Right renal cortex interstitium (tissue), 3 donors: ENCODE results near the gene ACLY. TPM values are rescaled to one million over a fixed set of nuclear protein-coding genes. Genes with fewer than 3 reads are reported as not detected.

ENCODE experiments used
- DNase-seq, 3 donors: peaks; one replicate each; pipeline ENCODE4 v3.0.0-alpha.2; 2013; ENCODE audit warnings: low read depth in 3 of 3, low spot score in 2 of 3
- polyA plus RNA-seq, 3 donors: library from polyadenylated mRNA; unstranded; fragments of 120-200 nt; gene quantifications; one replicate each; pipeline ENCODE4 v1.2.1, GENCODE V29; 2013; ENCODE audit not compliant: insufficient read length in 3 of 3

The ACLY gene
- polyA plus RNA-seq, 3 donors = 80.8 to 94.8 (median 86.0) TPM

- DNase-seq = no peak
These were observed 5.0 kb downstream of the ACLY start for GRCh38 chr17:41913798-41914197.

GRCh38 chr17:41912925-41913324 lies 5.8 kb downstream of the ACLY start:
- DNase-seq = no peak

GRCh38 chr17:41910701-41911391 lies 7.9 kb downstream of the ACLY start:
- no peak for DNase-seq

- no peak for DNase-seq
These were observed 9.7 kb downstream of the ACLY start for GRCh38 chr17:41909088-41909487.

GRCh38 chr17:41907633-41908539 lies 10.9 kb downstream of the ACLY start:
- peak in 2 of 3 donors; percentile 34 to 53 for DNase-seq

GRCh38 chr17:41907185-41907556 lies 11.6 kb downstream of the ACLY start:
- DNase-seq = no peak

- DNase-seq = no peak
These were observed 12.1 kb downstream of the ACLY start for GRCh38 chr17:41906465-41907184.

GRCh38 chr17:41905172-41905571 lies 13.6 kb downstream of the ACLY start:
- DNase-seq = no peak

GRCh38 chr17:41904242-41904841 lies 14.4 kb downstream of the ACLY start:
- no peak for DNase-seq

GRCh38 chr17:41901646-41902045 lies 17.1 kb downstream of the ACLY start:
- DNase-seq = no peak

- no peak for DNase-seq
These were observed 22.0 kb downstream of the ACLY start for GRCh38 chr17:41896726-41897125.

GRCh38 chr17:41895617-41896016 lies 23.1 kb downstream of the ACLY start:
- DNase-seq = no peak

- DNase-seq = no peak
These were observed 23.9 kb downstream of the ACLY start for GRCh38 chr17:41894791-41895331.

- DNase-seq = no peak
These were observed 25.4 kb downstream of the ACLY start for GRCh38 chr17:41893384-41893783.

- no peak for DNase-seq
These were observed 26.8 kb downstream of the ACLY start for GRCh38 chr17:41892021-41892376.

- DNase-seq = no peak
These were observed 27.4 kb downstream of the ACLY start for GRCh38 chr17:41891135-41892020.

GRCh38 chr17:41888332-41888965 lies 30.3 kb downstream of the ACLY start:
- DNase-seq = no peak

GRCh38 chr17:41885733-41886132 lies 33.0 kb downstream of the ACLY start:
- DNase-seq = no peak

- DNase-seq = no peak
These were observed 36.0 kb downstream of the ACLY start for GRCh38 chr17:41882756-41883155.
